NT2/D1 (cell line): ENCODE measurements around the gene MTOR.
A peak's percentile ranks its signal among the peaks of the same experiment; 100 is the strongest.

Source experiments
- DNase-seq: peaks from one replicate; pipeline ENCODE4 v3.0.0-alpha.2; 2011; ENCODE audit warnings: low read depth, low spot score
- H3K27me3 ChIP-seq: 2 replicates; pipeline ENCODE4 v1.6.0; 2011; ENCODE audit warnings: mild to moderate bottlenecking; ENCODE audit not compliant: insufficient read length, insufficient read depth
- H3K36me3 ChIP-seq: 2 replicates; pipeline ENCODE4 v1.6.1; 2011; ENCODE audit warnings: mild to moderate bottlenecking, low read length, mixed read lengths; ENCODE audit not compliant: insufficient read depth, insufficient read length
- H3K4me1 ChIP-seq: 2 replicates; pipeline ENCODE4 v1.5.1; 2011; ENCODE audit not compliant: insufficient read depth, insufficient read length
- H3K4me3 ChIP-seq: 2 replicates; pipeline ENCODE4 v1.5.1; 2011; ENCODE audit warnings: low read depth; ENCODE audit not compliant: insufficient read length
- H3K9ac ChIP-seq: 2 replicates; pipeline ENCODE4 v1.6.0; 2011; ENCODE audit warnings: low read depth; ENCODE audit not compliant: insufficient read length
- H3K9me3 ChIP-seq: 2 replicates; pipeline ENCODE4 v1.5.1; 2011; ENCODE audit warnings: mild to moderate bottlenecking, low read length; ENCODE audit not compliant: insufficient read depth
- SUZ12 ChIP-seq: IDR thresholded peaks from 2 replicates; pipeline ENCODE4 v1.6.1; 2011; ENCODE audit not compliant: insufficient read length, insufficient read depth; ENCODE audit errors: extremely low read depth
- YY1 ChIP-seq: IDR thresholded peaks from 2 replicates; pipeline ENCODE4 v1.6.1; 2011; ENCODE audit not compliant: insufficient read length, insufficient read depth
- ZNF274 ChIP-seq: IDR thresholded peaks from 2 replicates; pipeline ENCODE4 v1.6.1; 2011; ENCODE audit warnings: mild to moderate bottlenecking, low read depth, low read length

Gene MTOR

GRCh38 chr1:11286735-11287410 is 24.5 kb upstream of the MTOR start:
- Histone ChIP-seq H3K36me3 (peaks cover 36% of the 10 kb centered on the region), H3K9me3 (no peaks in the 10 kb centered on the region), H3K4me3 (no peak overlapping the region), H3K9ac (peak overlapping the region; percentile 56), H3K4me1 (peaks cover 13% of the 10 kb centered on the region), H3K27me3 (no peaks in the 10 kb centered on the region)
- DNase-seq = peak; percentile 71
- TF ChIP-seq YY1 (no peak), SUZ12 (no peak), ZNF274 (no peak)

- no peak for DNase-seq
- H3K4me3 ChIP-seq = no peak overlapping the region
- peak overlapping the region; percentile 45 for H3K9ac ChIP-seq
- no peaks in the 10 kb centered on the region for H3K27me3 ChIP-seq
- H3K36me3 ChIP-seq = peaks cover 36% of the 10 kb centered on the region
- no peaks in the 10 kb centered on the region for H3K9me3 ChIP-seq
- H3K4me1 ChIP-seq = peaks cover 13% of the 10 kb centered on the region
- no peak for TF ChIP-seq YY1
- no peak for TF ChIP-seq SUZ12
- no peak for TF ChIP-seq ZNF274
Measured at GRCh38 chr1:11285883-11286734, 23.8 kb upstream of the MTOR start.

- H3K9ac ChIP-seq = no peak overlapping the region
- DNase-seq = no peak
- H3K4me3 ChIP-seq = no peak overlapping the region
- H3K27me3 ChIP-seq = no peaks in the 10 kb centered on the region
- no peaks in the 10 kb centered on the region for H3K9me3 ChIP-seq
- peaks cover 13% of the 10 kb centered on the region for H3K4me1 ChIP-seq
- peaks cover 38% of the 10 kb centered on the region for H3K36me3 ChIP-seq
- no peak for TF ChIP-seq SUZ12
- TF ChIP-seq ZNF274 = no peak
- no peak for TF ChIP-seq YY1
Measured at GRCh38 chr1:11284784-11285183, 22.4 kb upstream of the MTOR start.

- H3K9ac ChIP-seq = no peak overlapping the region
- H3K9me3 ChIP-seq = no peaks in the 10 kb centered on the region
- no peaks in the 10 kb centered on the region for H3K27me3 ChIP-seq
- DNase-seq = no peak
- TF ChIP-seq SUZ12 (no peak), ZNF274 (no peak), YY1 (no peak)
- no peak overlapping the region for H3K4me3 ChIP-seq
- peaks cover 39% of the 10 kb centered on the region for H3K36me3 ChIP-seq
- H3K4me1 ChIP-seq = peaks cover 13% of the 10 kb centered on the region
Measured at GRCh38 chr1:11283151-11283550, 20.8 kb upstream of the MTOR start.

- no peak overlapping the region for H3K4me3 ChIP-seq
- H3K9ac ChIP-seq = no peak overlapping the region
- TF ChIP-seq SUZ12 (no peak), YY1 (no peak), ZNF274 (no peak)
- H3K9me3 ChIP-seq = no peaks in the 10 kb centered on the region
- no peaks in the 10 kb centered on the region for H3K27me3 ChIP-seq
- no peak for DNase-seq
- peaks cover 8% of the 10 kb centered on the region for H3K4me1 ChIP-seq
- peaks cover 36% of the 10 kb centered on the region for H3K36me3 ChIP-seq
Measured at GRCh38 chr1:11281518-11282331, 19.4 kb upstream of the MTOR start.

- peaks cover 8% of the 10 kb centered on the region for H3K4me1 ChIP-seq
- H3K36me3 ChIP-seq = peaks cover 38% of the 10 kb centered on the region
- H3K9ac ChIP-seq = no peak overlapping the region
- no peaks in the 10 kb centered on the region for H3K27me3 ChIP-seq
- H3K9me3 ChIP-seq = no peaks in the 10 kb centered on the region
- no peak overlapping the region for H3K4me3 ChIP-seq
- TF ChIP-seq SUZ12 = no peak
- TF ChIP-seq ZNF274 = no peak
- no peak for TF ChIP-seq YY1
- no peak for DNase-seq
Measured at GRCh38 chr1:11280719-11281376, 18.5 kb upstream of the MTOR start.

- DNase-seq = no peak
- Histone ChIP-seq H3K27me3 (no peaks in the 10 kb centered on the region), H3K4me1 (no peaks in the 10 kb centered on the region), H3K36me3 (peaks cover 44% of the 10 kb centered on the region), H3K4me3 (no peak overlapping the region), H3K9ac (no peak overlapping the region), H3K9me3 (no peaks in the 10 kb centered on the region)
- TF ChIP-seq ZNF274 = no peak
- TF ChIP-seq SUZ12 = no peak
- no peak for TF ChIP-seq YY1
Measured at GRCh38 chr1:11279630-11280029, 17.3 kb upstream of the MTOR start.
